CD4-positive, alpha-beta T cell treated with Interleukin-15 for 4 hours (primary cell): ENCODE data around the gene TPO.
"Not testable (repeated sequence)": the region's sequence is repeated elsewhere in the genome, so short reads cannot be mapped to it uniquely, and the experiment has no call there.

Experiments
- DNase-seq: peaks from one replicate; pipeline ENCODE4 v3.0.0-alpha.2; 2020; ENCODE audit warnings: low spot score

Gene TPO

DNA sequence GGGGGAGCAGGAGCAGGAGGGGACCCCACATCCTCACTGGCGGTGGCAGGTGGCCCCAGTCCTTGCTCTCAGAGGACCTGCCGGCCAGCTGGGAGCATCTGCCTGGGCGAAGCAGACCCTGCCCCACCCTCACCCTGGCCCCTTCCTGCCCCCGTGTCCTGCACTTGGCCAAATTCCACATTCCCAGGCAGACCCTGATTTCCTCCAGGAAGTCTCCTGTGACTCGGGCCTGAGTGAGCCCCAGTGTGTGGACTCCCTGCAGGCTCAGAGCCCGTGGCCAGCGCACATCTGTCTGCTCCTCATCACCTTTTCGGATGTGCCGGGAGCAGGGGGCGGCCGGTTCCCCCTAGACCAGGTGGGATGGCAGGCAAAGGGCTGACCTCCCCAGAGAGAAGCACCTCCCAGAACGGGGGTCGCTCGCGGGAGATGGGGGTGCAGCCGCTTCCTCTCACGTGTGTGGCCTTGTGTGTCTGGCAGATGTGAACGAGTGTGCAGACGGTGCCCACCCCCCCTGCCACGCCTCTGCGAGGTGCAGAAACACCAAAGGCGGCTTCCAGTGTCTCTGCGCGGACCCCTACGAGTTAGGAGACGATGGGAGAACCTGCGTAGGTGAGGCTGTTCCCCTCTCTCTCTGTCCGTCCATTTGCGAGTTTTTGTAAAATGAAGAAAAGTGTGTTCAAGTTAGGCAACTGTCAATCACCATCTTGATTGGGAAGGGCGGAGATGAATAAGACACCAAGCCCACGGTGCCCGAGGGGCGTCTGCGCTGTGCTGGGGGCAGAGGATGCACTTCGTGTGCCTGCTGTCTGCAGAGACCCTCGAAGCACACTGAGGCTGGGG lies 90.4 kb downstream of the TPO start:
- no peak for DNase-seq

DNA sequence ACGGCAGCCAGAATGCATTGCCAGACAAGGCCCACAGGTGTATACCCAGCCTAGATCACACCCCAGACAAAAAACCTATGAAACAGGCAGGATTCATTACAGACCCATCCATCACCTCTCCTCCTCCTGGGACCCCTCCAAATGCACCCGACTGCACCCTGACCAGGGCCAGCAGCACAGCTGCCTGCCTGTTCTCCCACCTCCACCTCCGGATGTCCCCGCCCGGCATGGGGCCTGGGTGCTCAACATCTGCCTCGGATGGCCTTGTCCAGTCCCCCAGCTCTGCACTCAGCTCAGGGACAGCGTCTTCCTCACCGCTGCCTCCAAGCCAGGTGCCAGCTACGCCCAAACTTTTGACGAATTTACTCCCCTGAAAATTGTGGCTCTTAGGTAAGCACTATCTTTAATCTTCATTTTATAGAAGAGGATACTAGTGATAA lies 91.1 kb downstream of the TPO start:
- no peak for DNase-seq

GRCh38 chr2:1505031-1505441 lies 91.8 kb downstream of the TPO start:
- DNase-seq: no peak

- peak; percentile 25 for DNase-seq
These were observed 96.2 kb downstream of the TPO start for GRCh38 chr2:1509271-1510065.

DNA sequence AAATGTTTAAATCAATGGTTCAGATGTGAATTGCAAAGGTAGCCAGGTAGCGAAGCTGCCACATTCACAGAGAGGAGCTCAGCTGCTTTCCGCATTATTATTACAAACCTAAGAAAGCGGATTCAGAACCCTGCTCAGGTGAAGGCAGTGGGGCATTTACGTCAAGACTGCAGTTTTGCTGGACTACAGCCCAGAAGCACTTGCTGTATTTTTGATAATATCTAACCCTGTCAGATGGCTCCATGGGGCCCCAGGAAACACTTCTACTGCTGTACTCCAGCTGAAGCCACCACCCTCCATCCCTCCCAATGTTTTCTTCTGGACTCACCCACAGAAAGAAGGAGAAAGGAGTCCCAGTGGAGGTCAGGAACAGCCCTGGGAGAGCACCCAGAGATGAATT lies 96.9 kb downstream of the TPO start:
- DNase-seq: no peak

GRCh38 chr2:1511455-1511854 lies 98.2 kb downstream of the TPO start:
- DNase-seq: no peak

- DNase-seq: no peak
These were observed 99.3 kb downstream of the TPO start for GRCh38 chr2:1512321-1513289.

GRCh38 chr2:1514391-1515072 lies 101.3 kb downstream of the TPO start:
- DNase-seq: no peak

- no peak for DNase-seq
These were observed 101.8 kb downstream of the TPO start for GRCh38 chr2:1515073-1515430.

GRCh38 chr2:1515986-1516797 lies 102.9 kb downstream of the TPO start:
- no peak for DNase-seq

GRCh38 chr2:1516798-1517060 lies 103.5 kb downstream of the TPO start:
- no peak for DNase-seq

GRCh38 chr2:1517291-1517690 lies 104.0 kb downstream of the TPO start:
- not testable (repeated sequence) for DNase-seq

DNA sequence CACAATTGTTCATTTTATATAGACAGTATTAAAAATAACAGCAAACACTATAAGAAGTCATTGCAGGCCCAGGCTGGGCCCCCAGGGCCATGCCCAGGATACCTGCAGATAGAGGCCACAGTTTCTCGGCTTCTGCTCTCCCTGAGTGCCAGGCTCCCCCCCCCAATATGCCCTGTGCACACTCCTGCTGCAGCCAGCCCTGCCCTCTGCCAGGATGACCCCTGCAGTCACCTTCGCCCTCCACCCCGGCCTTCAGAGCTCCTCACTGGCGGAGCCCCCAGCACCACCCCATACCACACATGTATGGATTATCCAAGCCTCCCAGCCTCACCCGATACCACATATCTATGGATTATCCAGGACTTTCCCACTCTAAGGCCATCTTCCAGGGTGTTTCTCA lies 104.5 kb downstream of the TPO start:
- DNase-seq: no peak

DNA sequence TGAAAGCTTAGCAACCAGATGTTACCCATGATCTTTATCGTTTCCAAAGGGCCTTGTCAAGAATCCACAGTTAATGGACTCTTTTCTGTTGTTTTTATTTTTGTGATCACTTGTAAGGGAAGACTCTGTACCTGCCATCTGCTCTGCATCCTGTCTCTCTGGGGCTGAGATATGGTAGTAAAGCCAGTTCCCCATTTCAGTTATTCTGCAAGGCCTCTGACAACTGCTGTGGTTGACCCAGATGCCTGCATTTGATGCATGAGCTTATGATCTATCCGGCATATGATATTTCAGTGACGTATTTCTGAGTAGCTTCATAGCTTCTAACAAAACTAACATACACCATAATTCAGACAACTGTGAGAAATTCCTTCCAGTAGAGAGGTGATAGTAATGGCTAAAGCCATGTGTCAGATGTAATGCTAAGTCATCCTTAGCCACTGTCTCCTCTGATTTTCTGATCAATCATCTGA lies 105.1 kb downstream of the TPO start:
- DNase-seq: peak; percentile 8

- DNase-seq: no peak
These were observed 105.7 kb downstream of the TPO start for GRCh38 chr2:1518867-1519530.

DNA sequence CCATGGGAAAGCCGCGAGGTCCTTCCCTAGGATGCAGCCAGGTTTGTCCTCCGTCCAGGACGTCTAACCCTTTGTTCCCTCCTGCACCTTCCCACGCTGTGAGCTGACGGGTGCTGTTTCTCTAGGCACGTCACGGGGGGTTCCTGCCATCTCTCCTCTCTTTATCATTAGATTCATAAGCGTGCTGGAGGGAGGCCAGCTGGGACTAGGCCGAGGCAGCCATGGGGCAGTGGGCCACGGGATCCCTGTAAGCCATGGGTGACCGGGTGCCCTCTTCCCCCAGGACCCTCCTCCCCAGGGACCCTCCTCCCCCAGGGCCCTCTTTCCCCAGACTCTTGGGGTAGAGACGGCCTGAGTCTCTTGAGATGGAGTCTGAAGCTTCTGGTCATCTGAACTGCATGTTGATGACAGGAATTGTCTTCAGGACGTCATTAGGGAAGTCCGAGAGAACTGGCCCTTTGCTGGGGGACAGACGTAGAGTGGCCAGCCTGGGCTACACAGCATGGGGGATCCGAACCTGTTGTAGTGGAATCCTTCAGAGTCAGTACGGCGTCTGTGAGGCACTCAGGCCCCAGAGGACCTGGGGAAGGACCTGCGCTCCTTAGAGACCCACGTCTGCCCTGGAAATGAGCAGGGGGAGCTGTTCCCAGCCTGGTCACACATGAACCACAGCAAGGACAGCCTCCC lies 108.1 kb downstream of the TPO start:
- DNase-seq: no peak

- DNase-seq: no peak
These were observed 108.9 kb downstream of the TPO start for GRCh38 chr2:1521878-1522830.
